GM20431 (cell line): ENCODE measurements around the gene HVCN1.

ENCODE experiments used
- in situ Hi-C: fragments of 300-500 bp; cut with MseI, MboI; formaldehyde crosslinking; loops from one replicate; pipeline ENCODE4 v1.15.0; 2020; ENCODE audit warnings: low sequenced_read_pairs; ENCODE audit not compliant: unreplicated experiment

HVCN1 gene

DNA sequence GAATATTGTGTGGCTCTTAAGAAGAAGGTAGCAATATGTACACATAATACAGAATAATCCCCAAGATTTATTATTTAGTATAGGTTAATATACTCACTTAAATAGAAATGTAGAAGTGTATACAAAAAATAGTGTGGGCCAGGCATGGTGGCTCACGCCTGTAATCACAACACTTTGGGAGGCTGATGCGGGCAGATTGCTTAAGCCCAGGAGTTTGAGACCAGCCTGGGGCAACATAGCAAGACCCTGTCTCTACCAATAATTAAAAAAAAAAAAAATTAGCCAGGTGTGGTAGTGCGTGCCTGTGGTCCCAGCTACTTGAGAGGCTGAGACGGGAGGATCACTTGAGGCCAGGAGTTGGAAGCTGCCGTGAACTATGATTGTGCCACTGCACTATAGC lies 15.3 kb upstream of the HVCN1 start:
- in situ Hi-C loops, result loop anchor here (25.0 kb wide), 1 partner anchor 133 kb away; the partner anchor contains the start of gene CCDC63

- in situ Hi-C loops, result loop anchor here (25.0 kb wide), 1 partner anchor 135 kb away; the partner anchor contains the start of gene CCDC63
These were observed 13.2 kb upstream of the HVCN1 start for GRCh38 chr12:110702081-110702480.

DNA sequence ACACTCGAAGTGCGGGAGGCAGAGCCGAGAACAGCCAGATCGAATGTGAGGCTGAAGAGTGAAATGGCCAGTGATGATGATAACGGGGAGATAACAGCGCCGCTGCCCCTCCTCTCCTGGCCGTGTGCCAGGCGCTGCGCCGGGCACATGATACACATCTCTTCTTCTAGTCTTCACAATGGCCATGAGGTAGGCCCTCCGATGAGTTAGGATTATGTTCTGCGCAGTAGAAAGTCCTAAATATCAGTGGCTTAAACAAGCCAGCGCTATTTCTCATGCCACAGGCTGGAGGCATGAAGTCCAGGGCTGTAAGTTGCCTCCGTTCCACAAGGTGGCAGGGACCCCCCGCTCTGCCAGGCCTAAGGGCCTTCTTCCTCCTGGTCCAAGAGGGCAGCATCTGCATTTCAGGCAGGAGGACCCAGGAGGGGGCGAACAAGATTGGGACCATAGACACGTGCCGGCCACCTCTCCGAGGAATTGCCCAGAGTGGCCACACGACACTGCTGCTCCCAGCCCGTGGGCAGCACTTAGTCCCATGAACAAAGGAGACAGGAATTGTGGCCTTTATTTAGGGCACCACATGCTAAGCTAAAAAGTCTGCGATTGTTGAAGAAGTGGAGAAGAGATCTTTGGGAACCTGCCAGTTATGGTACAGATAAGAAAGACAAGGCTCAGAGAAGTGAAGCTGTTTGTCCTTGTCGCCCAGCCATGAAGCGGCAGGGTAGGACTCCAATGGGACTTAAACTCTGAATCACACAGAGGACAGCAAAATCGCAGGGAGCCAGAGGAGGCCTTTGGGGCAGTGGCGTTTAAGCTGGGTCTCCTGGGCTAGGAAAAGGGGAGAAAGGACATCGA lies 10.9 kb upstream of the HVCN1 start:
- in situ Hi-C loops, result loop anchor here (25.0 kb wide), 1 partner anchor 137 kb away; the partner anchor contains the start of gene CCDC63

DNA sequence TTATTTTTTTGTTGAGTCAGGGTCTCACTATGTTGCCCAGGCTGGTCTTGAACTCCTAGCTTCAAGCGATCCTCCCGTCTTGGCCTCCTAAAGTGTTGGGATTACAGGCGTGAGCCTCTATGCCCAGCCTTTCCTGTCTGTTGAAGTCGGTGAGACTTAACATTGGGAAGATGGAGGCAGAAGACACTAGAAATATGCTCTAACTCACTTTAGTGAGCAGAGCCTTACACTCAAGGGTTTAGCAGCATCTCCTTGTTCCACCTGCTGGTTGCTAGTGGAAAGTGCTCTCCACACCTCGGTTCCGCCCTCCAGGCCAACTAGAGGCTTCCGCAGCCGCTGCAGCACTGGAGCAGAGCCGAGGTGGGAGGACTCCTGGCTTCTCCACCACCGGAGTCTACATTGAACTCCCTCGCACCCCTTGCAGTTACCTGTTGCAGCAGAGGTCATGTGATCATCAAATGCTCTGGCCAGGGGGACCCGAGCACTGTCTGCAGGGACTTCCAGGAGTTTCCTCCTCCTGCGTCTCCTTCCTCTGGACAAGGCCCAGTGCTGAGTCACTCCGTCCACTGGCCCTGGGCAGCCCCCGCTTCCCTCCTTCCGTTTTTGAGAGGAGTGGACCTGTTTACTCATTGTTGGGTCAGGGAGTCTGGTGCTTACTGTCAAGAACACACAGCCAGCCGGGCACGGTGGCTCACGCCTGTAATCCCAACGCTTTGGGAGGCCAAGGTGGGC lies 9.4 kb upstream of the HVCN1 start:
- in situ Hi-C loops, result no loop called here

DNA sequence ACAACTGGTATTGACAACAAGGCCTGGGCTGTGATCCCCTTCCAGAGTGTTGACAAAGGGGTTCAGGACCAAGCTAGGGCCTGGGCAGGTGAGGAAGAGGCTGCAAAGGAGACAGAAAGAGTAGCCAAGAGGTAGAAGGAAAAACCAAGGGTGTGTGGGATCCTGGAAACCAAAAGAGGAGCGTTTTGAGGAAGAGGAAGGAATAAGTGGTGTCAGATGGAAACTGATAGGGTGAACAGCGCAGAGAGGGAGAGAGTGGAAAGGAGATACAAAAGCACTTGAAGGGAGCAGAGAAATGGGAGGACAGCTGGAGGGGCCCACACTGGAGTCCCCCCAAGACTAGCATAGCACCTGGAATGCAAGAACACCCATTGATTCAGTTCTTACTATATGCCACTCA lies 8.3 kb upstream of the HVCN1 start:
- in situ Hi-C loops, result no loop called here

GRCh38 chr12:110696283-110696682 lies 7.4 kb upstream of the HVCN1 start:
- in situ Hi-C loops, result no loop called here

DNA sequence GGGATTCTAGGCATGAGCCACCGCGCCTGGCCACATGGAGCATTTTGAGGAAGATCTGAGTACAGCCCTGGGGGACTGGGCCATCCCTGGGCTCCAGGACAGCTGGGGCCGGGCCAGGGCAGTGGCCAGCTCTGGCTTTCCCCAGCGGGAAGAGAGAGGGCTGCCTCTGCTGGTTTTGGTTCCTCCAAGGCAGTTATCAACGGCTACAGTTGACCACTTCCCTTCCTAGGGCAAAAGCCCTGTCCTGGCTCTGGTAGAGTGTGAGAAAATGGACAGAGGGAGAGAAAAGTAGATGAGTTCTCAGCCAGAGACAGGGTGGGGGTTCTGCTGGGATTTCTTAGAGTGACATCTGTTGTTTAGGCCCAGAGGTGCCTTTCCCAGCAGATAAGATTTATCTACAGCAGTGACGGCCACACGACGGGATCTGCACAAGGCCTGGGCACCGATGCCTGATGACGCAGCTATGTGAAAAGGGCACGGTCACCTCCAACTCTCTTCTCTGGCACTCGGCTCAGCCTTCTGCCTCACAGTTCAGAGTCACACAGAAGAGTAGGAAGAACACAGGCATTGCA lies 5.5 kb upstream of the HVCN1 start:
- in situ Hi-C loops, result no loop called here

GRCh38 chr12:110693731-110694130 lies 4.8 kb upstream of the HVCN1 start:
- in situ Hi-C loops, result no loop called here

GRCh38 chr12:110690127-110690430 lies 1.2 kb upstream of the HVCN1 start:
- in situ Hi-C loops, result no loop called here

DNA sequence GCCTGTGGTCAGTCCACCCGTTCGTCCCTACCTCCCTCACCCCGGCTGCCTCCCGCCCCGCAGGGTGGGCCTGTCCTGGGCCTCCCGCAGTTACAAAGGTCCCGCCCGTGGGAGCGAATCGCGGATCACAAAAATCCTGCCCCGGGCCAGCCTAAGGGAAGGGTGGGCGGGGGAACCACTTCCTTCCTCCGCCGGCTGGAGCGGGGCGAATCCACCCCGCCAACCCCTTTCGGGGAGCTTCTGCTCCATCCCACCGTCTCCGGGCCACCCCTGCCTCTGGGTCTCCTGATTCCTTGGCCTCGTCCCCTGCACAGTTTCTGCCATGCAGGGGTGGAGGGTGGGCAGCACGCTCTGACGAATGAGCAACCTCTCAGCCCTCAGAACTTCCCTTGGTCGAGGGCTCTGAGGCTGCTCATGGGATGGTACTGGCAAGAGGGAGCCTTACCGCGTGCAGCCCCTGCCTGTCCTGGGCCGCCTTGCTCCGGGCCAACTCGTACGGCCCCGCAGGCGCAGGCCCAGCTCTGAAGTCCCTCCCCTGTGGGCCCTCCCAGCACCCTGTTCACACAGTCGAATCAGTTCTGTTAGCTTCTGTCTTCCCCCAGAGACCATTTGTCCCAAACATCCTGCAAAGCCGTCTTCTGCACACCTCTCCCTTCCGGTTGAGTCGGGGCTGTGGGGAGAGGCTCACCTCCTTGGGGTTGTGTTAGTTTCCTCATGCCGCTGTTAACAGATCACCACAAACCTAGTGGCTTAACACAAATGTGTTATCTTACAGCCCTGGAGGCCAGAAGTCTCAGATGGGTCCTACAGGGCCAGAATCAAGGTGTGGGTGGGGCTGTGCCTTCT lies 589 bp upstream of the HVCN1 start:
- in situ Hi-C loops, result no loop called here

GRCh38 chr12:110687396-110688169 lies 1.3 kb downstream of the HVCN1 start:
- in situ Hi-C loops, result no loop called here

DNA sequence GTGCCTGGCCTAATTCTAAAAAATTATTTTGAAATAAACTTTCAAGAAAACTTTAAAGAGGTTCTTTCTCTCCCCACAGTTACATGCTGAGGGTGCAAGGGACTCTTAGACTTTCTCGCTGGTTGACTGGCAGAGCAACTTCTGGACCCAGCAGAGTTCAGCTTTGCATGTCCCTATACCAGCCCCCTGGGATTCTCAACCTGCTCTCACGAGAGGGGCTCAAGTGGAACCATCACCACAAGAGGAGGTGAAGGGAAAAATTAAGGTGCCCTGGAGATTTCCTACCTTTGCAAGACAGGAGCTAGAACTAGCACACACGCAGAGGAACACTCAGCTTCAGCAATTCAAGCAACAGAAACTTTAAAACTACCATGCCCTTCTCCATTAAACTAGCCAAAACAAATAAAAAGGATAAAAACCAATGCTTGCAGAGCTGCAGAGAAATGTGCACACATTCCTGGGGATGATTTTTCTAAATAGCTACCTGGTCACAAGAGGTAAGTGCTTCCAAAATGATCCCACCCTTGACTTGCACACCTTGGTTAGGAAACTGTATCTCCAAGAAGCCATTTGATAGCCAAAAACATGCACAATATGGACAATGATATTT lies 2.5 kb downstream of the HVCN1 start:
- in situ Hi-C loops, result no loop called here

GRCh38 chr12:110684312-110684836 lies 4.5 kb downstream of the HVCN1 start:
- in situ Hi-C loops, result no loop called here

DNA sequence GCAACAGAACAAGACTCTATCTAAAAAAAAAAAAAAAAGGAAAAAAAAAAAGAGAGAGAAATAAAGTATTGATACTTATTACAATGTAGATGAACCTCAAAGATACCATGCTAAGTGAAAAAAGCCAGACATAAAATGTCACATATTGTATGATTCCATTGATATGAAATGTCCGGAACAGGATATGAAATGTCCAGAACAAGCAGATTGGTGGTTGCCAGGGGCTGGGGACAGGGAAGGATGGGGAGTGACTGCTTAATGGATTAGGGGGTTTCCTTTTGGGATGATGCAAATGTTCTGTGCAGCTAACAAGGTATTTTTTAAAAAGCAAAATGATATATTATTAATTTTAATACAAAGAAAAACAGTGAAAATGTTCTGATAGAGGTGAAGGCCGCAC lies 5.0 kb downstream of the HVCN1 start:
- in situ Hi-C loops, result no loop called here

DNA sequence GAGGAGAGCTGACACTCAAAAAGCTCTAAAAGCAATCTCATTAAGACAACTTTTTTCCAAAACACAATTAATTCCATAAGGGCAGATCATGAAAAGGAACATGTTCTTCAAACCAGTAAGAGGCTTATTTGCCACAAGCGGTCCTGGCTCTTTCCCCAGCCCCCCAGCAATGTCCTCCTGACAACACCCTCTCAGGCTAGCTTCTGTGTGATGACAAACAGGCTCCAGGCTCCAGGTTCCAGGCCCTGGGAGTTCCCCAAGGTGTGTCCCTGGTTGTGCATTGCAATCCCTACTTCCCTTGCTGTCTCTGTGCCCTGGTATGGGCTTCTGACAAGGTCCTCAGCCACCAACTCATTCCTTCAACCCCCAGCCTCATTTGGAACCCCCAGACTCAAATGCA lies 8.9 kb downstream of the HVCN1 start:
- in situ Hi-C loops, result no loop called here

GRCh38 chr12:110679201-110679600 lies 9.7 kb downstream of the HVCN1 start:
- in situ Hi-C loops, result no loop called here

DNA sequence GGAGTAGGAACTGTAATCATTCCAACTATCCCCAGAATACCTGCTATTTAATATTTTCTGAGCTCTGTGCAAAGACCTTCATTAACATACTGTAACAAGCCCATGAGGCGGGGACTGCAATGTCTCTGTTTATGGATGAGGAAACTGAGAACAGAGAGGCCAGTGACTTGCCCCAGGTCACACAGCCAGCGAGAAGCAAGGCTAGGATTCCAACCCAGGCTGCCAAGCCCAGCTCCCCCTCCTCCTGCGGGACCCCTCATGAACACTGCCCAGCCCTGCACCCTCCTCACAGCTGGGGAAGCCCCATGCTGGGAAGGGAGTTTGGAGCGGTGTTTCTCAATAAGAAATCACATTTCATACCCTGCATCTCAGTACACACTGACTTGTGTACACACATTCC lies 10.9 kb downstream of the HVCN1 start:
- in situ Hi-C loops, result no loop called here

- in situ Hi-C loops, result no loop called here
These were observed 11.6 kb downstream of the HVCN1 start for GRCh38 chr12:110677206-110677911.
